Activated naive CD8-positive, alpha-beta T cell treated with anti-CD3 and anti-CD28 coated beads for 36 hours (primary cell): ENCODE results near the gene CEP85. TPM values are rescaled to one million over a fixed set of nuclear protein-coding genes. Genes with fewer than 3 reads are reported as not detected.

ENCODE experiments used
- DNase-seq: peaks from one replicate; pipeline ENCODE4 v3.0.0; 2021
- H3K27ac Mint-ChIP-seq: one replicate; pipeline ENCODE4 v1.8.0; 2022; ENCODE audit warnings: mild to moderate bottlenecking, moderate library complexity, mixed read lengths
- H3K27me3 Mint-ChIP-seq: one replicate; pipeline ENCODE4 v1.8.0; 2022; ENCODE audit warnings: mild to moderate bottlenecking, mixed read lengths
- H3K36me3 Mint-ChIP-seq: one replicate; pipeline ENCODE4 v1.8.0; 2021; ENCODE audit warnings: mild to moderate bottlenecking, mixed read lengths
- H3K4me1 Mint-ChIP-seq: one replicate; pipeline ENCODE4 v1.8.0; 2021; ENCODE audit warnings: mixed read lengths
- H3K4me3 Mint-ChIP-seq: one replicate; pipeline ENCODE4 v1.8.0; 2022; ENCODE audit warnings: mild to moderate bottlenecking, moderate library complexity, mixed read lengths
- H3K9me3 Mint-ChIP-seq: one replicate; pipeline ENCODE4 v1.8.0; 2022; ENCODE audit warnings: mixed read lengths
- total RNA-seq, 2 experiments: library from RNA; stranded (reverse); gene quantifications; one replicate each; pipeline ENCODE4 v1.2.3, GENCODE V29; 2021

Gene CEP85, protein sequence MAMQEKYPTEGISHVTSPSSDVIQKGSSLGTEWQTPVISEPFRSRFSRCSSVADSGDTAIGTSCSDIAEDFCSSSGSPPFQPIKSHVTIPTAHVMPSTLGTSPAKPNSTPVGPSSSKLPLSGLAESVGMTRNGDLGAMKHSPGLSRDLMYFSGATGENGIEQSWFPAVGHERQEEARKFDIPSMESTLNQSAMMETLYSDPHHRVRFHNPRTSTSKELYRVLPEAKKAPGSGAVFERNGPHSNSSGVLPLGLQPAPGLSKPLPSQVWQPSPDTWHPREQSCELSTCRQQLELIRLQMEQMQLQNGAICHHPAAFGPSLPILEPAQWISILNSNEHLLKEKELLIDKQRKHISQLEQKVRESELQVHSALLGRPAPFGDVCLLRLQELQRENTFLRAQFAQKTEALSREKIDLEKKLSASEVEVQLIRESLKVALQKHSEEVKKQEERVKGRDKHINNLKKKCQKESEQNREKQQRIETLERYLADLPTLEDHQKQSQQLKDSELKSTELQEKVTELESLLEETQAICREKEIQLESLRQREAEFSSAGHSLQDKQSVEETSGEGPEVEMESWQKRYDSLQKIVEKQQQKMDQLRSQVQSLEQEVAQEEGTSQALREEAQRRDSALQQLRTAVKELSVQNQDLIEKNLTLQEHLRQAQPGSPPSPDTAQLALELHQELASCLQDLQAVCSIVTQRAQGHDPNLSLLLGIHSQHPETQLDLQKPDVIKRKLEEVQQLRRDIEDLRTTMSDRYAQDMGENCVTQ
- total RNA-seq: 10 to 100 TPM; 28.1 to 29.6 TPM

DNA sequence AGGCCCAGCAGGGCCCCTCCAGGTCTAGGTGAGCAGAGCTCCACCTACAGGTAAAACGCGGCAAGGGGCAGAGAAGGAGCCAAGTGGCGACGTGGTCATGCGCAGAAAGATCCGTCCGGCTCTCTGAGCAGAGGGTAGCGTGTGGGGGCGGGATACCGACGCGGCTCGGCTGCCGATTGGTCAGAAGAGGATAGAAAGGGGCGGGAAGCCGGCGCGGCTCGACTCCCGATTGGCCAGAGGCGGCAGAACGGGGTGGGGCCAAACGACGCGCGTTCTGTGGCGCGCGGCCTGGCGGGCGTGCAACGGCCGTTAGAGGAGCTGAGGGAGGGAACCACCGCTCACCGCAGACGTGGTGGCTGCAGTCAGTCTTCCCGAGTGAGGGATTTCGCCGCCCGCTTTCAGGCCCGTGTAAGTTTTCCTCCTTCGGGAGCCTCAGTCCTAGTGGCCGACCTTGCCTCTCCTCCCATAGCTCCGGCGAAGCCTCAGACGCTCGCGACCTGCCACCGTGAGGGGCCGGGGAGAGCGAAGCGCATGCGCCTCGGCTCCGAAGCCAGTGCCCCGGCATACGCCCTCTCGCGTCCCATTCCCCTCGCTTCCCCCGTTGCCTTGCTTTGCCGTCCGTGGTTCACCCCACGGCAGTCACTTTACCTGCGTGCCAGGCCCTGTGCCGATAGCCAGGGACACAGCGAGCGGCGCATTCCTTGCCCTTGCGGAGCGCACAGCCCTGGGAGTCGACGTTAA is at the start of gene CEP85:
Gene CEP85 (plus strand): TSS at position 298 of the 741 bp plus-strand sequence. CDS start 5,584 bp downstream, outside the sequence.
- peaks cover 30% of the 10 kb centered on the region for H3K4me1 Mint-ChIP-seq
- peak; percentile 97 for DNase-seq
- H3K27ac Mint-ChIP-seq: peak within 1 kb of the TSS; percentile 95
- peak within 1 kb of the TSS; percentile 99 for H3K4me3 Mint-ChIP-seq
- H3K36me3 Mint-ChIP-seq: peaks cover 25% of the 10 kb centered on the region
- H3K9me3 Mint-ChIP-seq: no peaks in the 10 kb centered on the region
- H3K27me3 Mint-ChIP-seq: no peaks in the 10 kb centered on the region

DNA sequence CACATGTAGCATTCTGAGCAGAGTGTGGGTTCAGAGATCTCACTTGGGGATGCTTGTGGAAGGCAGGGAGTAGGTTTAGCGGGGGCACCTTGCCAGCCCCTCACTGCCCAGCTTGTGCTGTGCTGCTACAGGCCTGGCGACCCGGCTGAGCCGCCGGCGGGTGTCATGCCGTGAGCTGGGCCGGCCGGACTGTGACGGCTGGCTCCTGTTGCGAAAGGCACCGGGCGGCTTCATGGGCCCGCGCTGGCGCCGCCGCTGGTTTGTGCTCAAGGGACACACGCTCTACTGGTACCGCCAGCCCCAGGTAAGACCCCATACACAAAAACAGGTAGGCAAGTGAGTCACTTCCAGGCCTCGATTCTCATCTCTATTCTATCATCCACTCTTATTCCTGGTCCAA is 49.1 kb upstream of the CEP85 start:
- H3K9me3 Mint-ChIP-seq: no peaks in the 10 kb centered on the region
- H3K36me3 Mint-ChIP-seq: no peaks in the 10 kb centered on the region
- no peak for DNase-seq
- no peak overlapping the region for H3K27ac Mint-ChIP-seq
- no peaks in the 10 kb centered on the region for H3K4me1 Mint-ChIP-seq
- H3K4me3 Mint-ChIP-seq: no peak overlapping the region
- H3K27me3 Mint-ChIP-seq: no peaks in the 10 kb centered on the region

DNA sequence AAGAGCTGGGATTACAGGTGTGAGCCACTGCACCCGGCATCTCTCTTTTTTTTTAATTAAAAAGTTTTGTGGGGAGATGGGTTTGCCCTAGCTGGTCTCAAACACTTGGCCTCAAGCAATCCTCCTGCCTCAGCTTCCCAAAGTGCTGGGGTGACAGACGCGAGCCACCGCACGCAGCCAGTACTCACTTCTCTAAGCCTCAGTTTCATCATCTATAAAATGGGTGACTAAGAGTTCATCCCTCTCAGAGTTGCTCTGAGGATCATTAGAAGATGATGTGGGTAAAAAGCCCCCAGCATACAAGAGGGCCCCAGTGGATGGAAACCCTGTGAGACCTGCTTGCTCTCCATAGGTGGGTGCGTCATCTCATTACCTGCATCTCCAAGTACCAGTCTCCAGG is 46.1 kb upstream of the CEP85 start:
- H3K27me3 Mint-ChIP-seq: no peaks in the 10 kb centered on the region
- H3K4me1 Mint-ChIP-seq: peaks cover 12% of the 10 kb centered on the region
- H3K4me3 Mint-ChIP-seq: no peak overlapping the region
- H3K36me3 Mint-ChIP-seq: no peaks in the 10 kb centered on the region
- no peaks in the 10 kb centered on the region for H3K9me3 Mint-ChIP-seq
- DNase-seq: no peak
- no peak overlapping the region for H3K27ac Mint-ChIP-seq

DNA sequence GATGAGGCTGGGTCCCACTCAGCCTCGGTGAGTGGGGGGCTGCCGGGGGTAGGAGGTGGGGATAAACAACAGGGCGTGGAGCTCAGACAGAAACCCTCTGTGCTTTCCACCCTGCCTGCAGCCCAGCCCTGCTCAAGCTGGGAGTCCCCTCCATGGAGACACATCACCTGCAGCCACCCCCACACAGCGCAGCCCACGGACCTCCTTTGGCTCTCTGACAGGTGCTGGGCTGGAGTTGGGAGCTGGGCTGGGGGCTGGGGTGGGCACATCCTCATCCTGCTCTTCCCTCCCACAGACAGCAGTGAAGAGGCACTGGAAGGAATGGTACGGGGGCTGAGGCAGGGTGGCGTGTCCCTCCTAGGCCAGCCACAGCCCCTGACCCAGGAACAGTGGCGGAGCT is 45.5 kb upstream of the CEP85 start:
- Mint-ChIP-seq H3K4me3 (no peak overlapping the region), H3K9me3 (no peaks in the 10 kb centered on the region), H3K27ac (no peak overlapping the region), H3K36me3 (no peaks in the 10 kb centered on the region), H3K27me3 (no peaks in the 10 kb centered on the region), H3K4me1 (peaks cover 12% of the 10 kb centered on the region)
- DNase-seq: no peak

DNA sequence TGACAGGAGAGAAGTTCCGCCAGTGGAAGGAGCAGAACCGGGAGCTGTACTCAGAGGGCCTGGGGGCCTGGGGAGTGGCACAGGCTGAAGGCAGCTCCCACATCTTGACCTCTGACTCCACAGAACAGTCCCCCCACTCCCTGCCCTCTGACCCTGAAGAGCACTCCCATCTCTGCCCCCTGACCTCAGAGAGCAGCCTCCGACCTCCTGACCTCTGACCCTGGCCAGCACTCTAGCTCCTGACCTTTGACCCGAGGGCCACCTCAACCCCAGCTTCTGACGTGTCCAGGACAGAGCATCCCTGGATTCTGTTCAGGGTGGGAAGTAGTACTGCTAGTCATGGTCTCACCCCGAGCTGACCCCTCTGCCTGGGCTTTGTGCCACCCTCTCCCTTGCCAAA is 44.7 kb upstream of the CEP85 start:
- Mint-ChIP-seq H3K27ac (no peak overlapping the region), H3K9me3 (no peaks in the 10 kb centered on the region)
- no peak for DNase-seq

DNA sequence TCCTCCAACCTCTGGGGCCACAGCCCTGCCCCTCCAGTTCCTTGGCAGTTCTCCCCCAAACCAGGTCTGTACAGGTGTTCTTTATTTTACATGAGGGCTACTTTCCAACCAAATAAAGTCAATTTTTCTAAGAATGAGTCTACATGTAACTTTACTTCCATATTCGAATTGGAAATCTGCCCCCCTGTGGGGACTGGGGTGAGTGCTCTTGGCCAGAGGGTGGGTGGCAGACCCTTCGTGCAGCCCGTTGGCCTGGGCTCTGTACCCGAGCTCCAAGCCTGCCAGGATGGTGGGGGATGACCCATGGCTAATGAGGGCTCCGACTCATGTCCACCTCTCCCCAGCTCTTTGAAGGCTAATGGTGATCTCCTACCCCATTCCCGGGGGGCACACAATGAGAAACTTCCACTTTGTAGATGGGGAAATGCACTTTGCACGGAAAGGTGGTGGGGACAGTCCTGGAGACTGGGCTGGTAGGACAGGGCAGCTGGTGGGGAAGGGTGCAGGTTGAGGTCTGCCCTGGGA is 44.2 kb upstream of the CEP85 start:
- H3K27ac Mint-ChIP-seq: no peak overlapping the region
- peaks cover 12% of the 10 kb centered on the region for H3K4me1 Mint-ChIP-seq
- no peak overlapping the region for H3K4me3 Mint-ChIP-seq
- no peak for DNase-seq
- no peaks in the 10 kb centered on the region for H3K9me3 Mint-ChIP-seq
- H3K27me3 Mint-ChIP-seq: no peaks in the 10 kb centered on the region
- no peaks in the 10 kb centered on the region for H3K36me3 Mint-ChIP-seq

More for the DNA sequence above, 44.7 kb upstream of the CEP85 start:
- H3K4me3 Mint-ChIP-seq: no peak overlapping the region
- H3K4me1 Mint-ChIP-seq: peaks cover 12% of the 10 kb centered on the region
- H3K27me3 Mint-ChIP-seq: no peaks in the 10 kb centered on the region
- no peaks in the 10 kb centered on the region for H3K36me3 Mint-ChIP-seq

DNA sequence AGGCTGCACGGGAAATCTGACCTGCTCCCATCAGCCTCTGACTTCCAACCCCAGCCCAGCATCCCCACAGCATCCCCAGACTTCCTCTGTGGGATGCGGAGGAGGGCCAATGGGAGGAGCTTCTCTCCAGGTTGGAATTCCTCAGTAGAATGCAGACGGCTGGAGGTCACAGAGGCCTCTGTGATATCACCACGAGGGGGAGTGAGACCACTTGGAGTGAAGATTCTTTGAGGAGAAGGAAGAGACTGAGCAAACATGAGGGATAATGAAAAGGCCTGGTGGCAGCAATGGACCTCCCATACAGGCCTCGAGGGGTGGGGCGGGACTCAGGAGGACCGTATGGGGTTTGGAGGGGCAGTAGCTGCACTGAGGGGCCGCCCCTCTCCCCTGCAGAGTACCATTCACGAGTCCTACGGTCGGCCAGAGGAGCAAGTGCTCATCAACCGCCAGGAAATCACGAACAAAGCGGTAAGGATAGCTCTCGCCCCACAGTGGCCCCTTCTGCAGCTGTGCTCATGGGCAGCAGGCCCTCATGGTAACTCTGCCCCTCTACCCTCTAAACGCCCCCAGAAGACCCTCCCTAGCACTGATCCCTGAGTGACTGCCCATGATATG is 43.5 kb upstream of the CEP85 start, which contains the start of gene CATSPER4:
Gene CATSPER4 (plus strand): TSS at position 230 of the 615 bp plus-strand sequence. CDS start 26 bp downstream, at position 256.
- Mint-ChIP-seq H3K4me3 (no peak within 1 kb of the TSS), H3K4me1 (peaks cover 12% of the 10 kb centered on the region), H3K9me3 (no peaks in the 10 kb centered on the region), H3K27ac (peak within 1 kb of the TSS; percentile 2), H3K36me3 (no peaks in the 10 kb centered on the region), H3K27me3 (no peaks in the 10 kb centered on the region)
- no peak for DNase-seq

DNA sequence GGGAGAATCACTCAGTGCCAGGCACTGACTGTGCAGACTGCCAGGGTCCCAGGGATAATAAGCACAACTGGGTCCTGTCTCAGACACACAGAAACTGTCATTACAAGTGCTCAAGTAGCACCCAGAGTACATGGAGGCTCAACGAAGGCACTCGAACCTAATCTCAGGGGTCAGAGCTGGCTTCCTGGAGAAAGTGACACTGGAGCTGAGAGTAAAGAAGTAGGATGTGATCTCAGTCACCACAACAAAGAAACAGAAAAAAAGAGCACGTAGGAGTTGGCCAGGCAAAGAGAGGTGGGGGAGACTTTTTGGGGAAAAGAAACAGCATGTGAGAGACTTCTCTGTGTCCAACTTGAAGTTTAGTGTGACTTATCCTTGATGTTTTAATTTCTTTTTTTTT is 42.3 kb upstream of the CEP85 start:
- H3K4me3 Mint-ChIP-seq: no peak overlapping the region
- no peaks in the 10 kb centered on the region for H3K36me3 Mint-ChIP-seq
- H3K9me3 Mint-ChIP-seq: no peaks in the 10 kb centered on the region
- peaks cover 12% of the 10 kb centered on the region for H3K4me1 Mint-ChIP-seq
- no peaks in the 10 kb centered on the region for H3K27me3 Mint-ChIP-seq
- DNase-seq: peak; percentile 46
- H3K27ac Mint-ChIP-seq: peak overlapping the region; percentile 2

DNA sequence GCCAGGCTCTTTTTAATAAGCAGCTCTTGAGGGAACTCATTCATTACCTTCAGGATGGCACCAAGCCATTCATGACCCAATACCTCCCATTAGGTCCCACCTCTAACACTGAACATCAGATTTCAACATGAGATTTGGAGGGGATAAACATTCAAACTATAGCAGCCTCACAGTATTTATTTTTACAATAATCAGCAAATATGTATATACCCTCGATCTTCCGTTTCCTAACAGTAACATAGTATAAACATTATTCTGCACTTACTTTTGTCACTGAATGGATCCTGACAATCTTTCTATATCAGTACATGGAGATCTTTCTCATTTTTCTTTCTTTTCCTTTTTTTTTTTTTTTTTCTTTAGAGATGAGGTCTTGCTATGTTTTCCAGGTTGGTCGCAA is 38.2 kb upstream of the CEP85 start:
- no peak overlapping the region for H3K4me3 Mint-ChIP-seq
- no peaks in the 10 kb centered on the region for H3K9me3 Mint-ChIP-seq
- no peaks in the 10 kb centered on the region for H3K36me3 Mint-ChIP-seq
- H3K4me1 Mint-ChIP-seq: peaks cover 16% of the 10 kb centered on the region
- no peaks in the 10 kb centered on the region for H3K27me3 Mint-ChIP-seq
- DNase-seq: no peak
- no peak overlapping the region for H3K27ac Mint-ChIP-seq

DNA sequence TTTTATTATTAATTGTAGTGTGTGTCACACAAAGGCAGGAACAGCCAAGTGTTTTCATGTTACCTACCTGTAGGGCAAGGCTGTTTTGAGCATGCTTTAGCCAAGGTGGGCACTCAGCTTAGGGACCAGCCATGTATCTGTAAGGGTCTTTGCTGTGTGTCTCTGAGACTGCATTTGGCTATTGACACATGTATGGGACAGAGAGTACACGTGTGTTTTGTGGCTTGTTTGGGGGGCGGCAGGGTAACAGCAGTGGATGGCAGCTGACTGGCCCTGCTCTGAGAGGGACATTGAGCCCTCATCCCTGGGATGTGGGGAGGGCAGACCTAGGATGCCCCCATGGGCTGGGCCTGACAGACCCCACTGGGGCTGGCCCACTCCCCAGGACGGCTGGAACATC is 36.7 kb upstream of the CEP85 start:
- H3K27ac Mint-ChIP-seq: no peak overlapping the region
- H3K27me3 Mint-ChIP-seq: no peaks in the 10 kb centered on the region
- DNase-seq: no peak
- H3K4me1 Mint-ChIP-seq: peaks cover 19% of the 10 kb centered on the region
- no peaks in the 10 kb centered on the region for H3K36me3 Mint-ChIP-seq
- H3K9me3 Mint-ChIP-seq: no peaks in the 10 kb centered on the region
- H3K4me3 Mint-ChIP-seq: no peak overlapping the region

DNA sequence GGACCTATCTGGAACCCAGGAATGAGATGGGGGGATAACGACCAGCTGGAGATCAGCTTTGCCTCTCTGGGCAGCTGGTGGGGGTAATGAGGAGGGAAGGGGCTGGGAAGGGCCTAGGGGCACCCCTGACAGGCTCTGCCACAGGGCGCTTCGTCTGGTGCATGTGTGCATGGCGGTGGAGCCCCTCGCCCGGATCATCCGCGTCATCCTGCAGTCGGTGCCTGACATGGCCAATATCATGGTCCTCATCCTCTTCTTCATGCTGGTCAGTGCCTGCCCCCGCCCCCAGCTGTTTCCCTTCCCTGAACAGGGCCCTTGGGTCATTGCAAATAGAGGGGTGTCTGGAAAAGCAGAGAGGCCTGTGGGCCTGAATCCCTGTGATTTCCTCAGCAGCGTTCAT is 36.2 kb upstream of the CEP85 start:
- Mint-ChIP-seq H3K36me3 (no peaks in the 10 kb centered on the region), H3K4me1 (peaks cover 22% of the 10 kb centered on the region), H3K27ac (no peak overlapping the region), H3K9me3 (no peaks in the 10 kb centered on the region), H3K27me3 (no peaks in the 10 kb centered on the region), H3K4me3 (no peak overlapping the region)
- no peak for DNase-seq

DNA sequence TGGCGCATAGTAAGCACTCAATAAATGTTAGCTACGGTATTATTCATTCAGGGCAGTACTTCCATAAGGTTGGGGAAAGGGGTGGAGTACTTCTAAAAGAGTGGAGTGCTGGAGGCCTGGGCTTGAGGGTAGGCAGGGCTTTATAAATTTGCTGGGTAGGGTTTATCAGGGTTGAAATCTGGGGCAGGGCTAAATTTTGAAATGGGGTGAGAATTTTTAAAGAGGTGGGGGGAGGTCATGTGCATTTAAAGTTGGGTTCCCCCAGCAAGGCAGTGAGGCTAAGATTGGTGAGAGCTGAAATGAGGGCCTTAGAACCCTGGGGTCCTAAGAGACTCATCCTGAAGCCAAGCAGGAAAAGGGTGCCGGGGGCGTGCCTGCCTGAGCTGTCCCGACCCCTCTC is 33.6 kb upstream of the CEP85 start:
- no peak for DNase-seq
- no peaks in the 10 kb centered on the region for H3K36me3 Mint-ChIP-seq
- H3K9me3 Mint-ChIP-seq: no peaks in the 10 kb centered on the region
- H3K27me3 Mint-ChIP-seq: no peaks in the 10 kb centered on the region
- H3K4me1 Mint-ChIP-seq: peaks cover 23% of the 10 kb centered on the region
- no peak overlapping the region for H3K27ac Mint-ChIP-seq
- H3K4me3 Mint-ChIP-seq: no peak overlapping the region

DNA sequence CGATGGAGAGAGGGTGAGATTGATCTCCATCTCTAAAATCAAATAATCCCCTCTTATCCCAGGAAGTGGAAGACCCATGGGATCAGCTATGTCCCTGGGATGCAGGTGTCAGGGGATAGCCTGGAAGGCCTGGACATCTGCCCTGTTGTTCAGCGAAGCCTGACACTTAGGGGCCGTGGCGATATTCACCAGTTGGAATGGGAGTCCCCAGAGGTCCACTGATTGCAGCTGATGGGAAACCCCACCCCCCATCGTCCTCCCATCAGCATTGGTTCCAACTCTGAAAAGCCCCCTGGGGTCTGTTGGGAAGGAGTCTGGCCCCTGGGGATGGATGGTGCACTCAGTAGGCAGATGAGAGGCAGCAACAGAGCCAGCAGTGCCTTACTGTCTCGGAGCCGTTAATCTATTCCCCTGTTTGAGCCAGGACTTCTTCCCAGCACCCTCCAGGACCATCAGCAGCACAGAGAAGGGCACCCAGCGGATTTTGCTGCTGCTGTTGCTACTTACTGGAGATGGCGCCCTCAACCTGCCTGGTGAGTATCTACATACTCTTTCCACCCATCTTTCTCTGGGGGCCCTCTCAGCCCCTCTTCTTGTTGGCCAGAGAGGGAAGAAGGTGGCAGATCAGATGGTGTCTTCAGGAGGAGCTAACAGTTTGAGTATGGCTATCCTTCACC is 30.2 kb upstream of the CEP85 start:
- H3K4me1 Mint-ChIP-seq: peaks cover 23% of the 10 kb centered on the region
- no peaks in the 10 kb centered on the region for H3K27me3 Mint-ChIP-seq
- no peak for DNase-seq
- H3K27ac Mint-ChIP-seq: no peak overlapping the region
- H3K9me3 Mint-ChIP-seq: no peaks in the 10 kb centered on the region
- H3K4me3 Mint-ChIP-seq: no peak overlapping the region
- no peaks in the 10 kb centered on the region for H3K36me3 Mint-ChIP-seq
